HFFc6 (cell line): ENCODE results near the gene CPD. TPM values are rescaled to one million over a fixed set of nuclear protein-coding genes. Genes with fewer than 3 reads are reported as not detected.
"Not testable (repeated sequence)": the region's sequence is repeated elsewhere in the genome, so short reads cannot be mapped to it uniquely, and the experiment has no call there.

Experiments used
- DNase-seq: peaks from one replicate; pipeline ENCODE4 v3.0.0-alpha.2; 2018
- H3K27ac Mint-ChIP-seq: 2 replicates; pipeline ENCODE4 v1.8.0; 2020; ENCODE audit warnings: mild to moderate bottlenecking, mixed read lengths
- H3K27me3 Mint-ChIP-seq: 2 replicates; pipeline ENCODE4 v1.8.0; 2021; ENCODE audit warnings: mild to moderate bottlenecking, moderate library complexity, mixed read lengths; ENCODE audit not compliant: insufficient read depth
- H3K36me3 Mint-ChIP-seq: 2 replicates; pipeline ENCODE4 v1.8.0; 2021; ENCODE audit warnings: low read depth, mixed read lengths
- H3K4me1 Mint-ChIP-seq: 2 replicates; pipeline ENCODE4 v1.8.0; 2020; ENCODE audit warnings: low read depth, mixed read lengths
- H3K4me3 Mint-ChIP-seq: 2 replicates; pipeline ENCODE4 v1.8.0; 2020; ENCODE audit warnings: mild to moderate bottlenecking, moderate library complexity, mixed read lengths
- H3K9me3 Mint-ChIP-seq: 2 replicates; pipeline ENCODE4 v1.8.0; 2020; ENCODE audit warnings: mild to moderate bottlenecking, mixed read lengths
- total RNA-seq, 6 experiments: library from RNA; stranded (reverse); fragmentation: NEBNext Ultra II Directional; extraction: Animal tissue kit (Norgen Biotek cat#: 25700); gene quantifications; 2 replicates in 1 of 6; 3 replicates in 5 of 6; pipeline ENCODE4 v1.2.3, GENCODE V29; 2021
- TF ChIP-seq, protein P1 (sequence below): fragments of 200-600 bp; sonication (generic); IDR thresholded peaks from 2 replicates; pipeline ENCODE4 v1.5.0; 2021; ENCODE audit warnings: antibody characterized with exemption, mild to moderate bottlenecking

The CPD gene
- total RNA-seq, 6 experiments from 2014 or later, result 45.9 to 57.4 (median 49.7) TPM

DNA sequence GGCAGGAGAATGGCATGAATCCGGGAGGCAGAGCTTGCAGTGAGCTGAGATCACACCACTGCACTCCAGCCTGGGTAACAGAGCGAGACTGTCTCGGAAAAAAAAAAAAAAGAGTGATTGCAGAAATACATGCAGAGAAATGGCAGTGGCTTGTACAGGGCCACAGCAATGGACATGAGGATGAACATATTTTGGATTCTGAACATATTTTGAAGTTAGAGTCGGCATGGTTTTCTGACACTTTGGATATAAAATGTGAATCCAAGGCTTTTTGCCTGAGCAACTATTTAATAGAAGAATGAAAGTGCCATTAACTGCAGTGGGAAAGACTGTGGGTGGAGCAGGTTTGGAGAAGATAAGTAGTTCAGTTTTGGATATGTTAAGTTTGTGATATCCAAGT, 35.8 kb downstream of the CPD start:
- H3K4me1 Mint-ChIP-seq, result peaks cover 35% of the 10 kb centered on the region
- peak; percentile 3 for DNase-seq
- TF ChIP-seq, protein P1, sequence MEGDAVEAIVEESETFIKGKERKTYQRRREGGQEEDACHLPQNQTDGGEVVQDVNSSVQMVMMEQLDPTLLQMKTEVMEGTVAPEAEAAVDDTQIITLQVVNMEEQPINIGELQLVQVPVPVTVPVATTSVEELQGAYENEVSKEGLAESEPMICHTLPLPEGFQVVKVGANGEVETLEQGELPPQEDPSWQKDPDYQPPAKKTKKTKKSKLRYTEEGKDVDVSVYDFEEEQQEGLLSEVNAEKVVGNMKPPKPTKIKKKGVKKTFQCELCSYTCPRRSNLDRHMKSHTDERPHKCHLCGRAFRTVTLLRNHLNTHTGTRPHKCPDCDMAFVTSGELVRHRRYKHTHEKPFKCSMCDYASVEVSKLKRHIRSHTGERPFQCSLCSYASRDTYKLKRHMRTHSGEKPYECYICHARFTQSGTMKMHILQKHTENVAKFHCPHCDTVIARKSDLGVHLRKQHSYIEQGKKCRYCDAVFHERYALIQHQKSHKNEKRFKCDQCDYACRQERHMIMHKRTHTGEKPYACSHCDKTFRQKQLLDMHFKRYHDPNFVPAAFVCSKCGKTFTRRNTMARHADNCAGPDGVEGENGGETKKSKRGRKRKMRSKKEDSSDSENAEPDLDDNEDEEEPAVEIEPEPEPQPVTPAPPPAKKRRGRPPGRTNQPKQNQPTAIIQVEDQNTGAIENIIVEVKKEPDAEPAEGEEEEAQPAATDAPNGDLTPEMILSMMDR, result no peak
- peak overlapping the region; percentile 3; the same call in 1 of the 2 replicates for H3K27ac Mint-ChIP-seq
- H3K9me3 Mint-ChIP-seq, result no peaks in the 10 kb centered on the region
- H3K27me3 Mint-ChIP-seq, result peaks cover 1% of the 10 kb centered on the region; the same call in 1 of the 2 replicates
- H3K4me3 Mint-ChIP-seq, result no peak overlapping the region
- H3K36me3 Mint-ChIP-seq, result peaks cover 30% of the 10 kb centered on the region

DNA sequence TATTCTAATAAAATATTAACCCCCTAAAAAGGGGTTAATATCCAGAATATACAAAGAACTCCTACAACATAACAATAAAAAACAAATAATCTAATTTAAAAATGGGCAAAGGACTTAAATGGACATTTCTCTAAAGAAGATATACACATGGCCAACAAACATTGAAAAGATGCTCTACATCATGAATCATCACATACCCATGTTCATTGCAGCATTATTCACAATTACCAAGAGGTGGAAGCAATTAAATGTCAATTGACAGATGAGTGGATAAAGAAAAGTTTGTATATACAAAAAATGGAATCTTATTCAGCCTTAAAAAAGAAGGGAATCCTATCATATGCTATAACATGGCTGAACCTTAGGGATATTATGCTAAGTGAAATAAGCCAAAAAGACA, 36.8 kb downstream of the CPD start:
- DNase-seq, result peak; percentile 41
- H3K9me3 Mint-ChIP-seq, result no peaks in the 10 kb centered on the region

DNA sequence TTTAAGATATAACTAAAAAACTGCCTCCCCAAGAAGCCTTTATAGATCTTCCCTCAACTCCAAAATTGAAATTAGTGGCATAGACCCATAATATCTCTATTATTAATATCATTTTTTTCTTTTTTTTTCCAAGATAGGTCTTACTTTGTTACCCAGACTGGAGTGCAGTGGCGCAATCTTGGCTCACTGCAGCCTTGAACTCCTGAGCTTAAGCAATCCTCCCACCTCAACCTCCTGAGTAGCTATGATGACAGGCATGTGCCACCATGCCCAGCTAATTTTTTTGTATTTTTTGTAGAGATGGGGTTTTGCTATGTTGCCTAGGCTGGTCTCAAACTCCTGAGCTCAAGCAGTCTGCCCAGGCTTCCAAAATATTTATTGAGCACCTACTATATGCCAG, 39.3 kb downstream of the CPD start:
- not testable (repeated sequence) for DNase-seq, H3K9me3 Mint-ChIP-seq, H3K4me3 Mint-ChIP-seq, H3K27me3 Mint-ChIP-seq, H3K27ac Mint-ChIP-seq
- H3K36me3 Mint-ChIP-seq, result peaks cover 15% of the 10 kb centered on the region
- peaks cover 29% of the 10 kb centered on the region for H3K4me1 Mint-ChIP-seq

More for the DNA sequence above, 36.8 kb downstream of the CPD start:
- Mint-ChIP-seq H3K4me1 (peaks cover 35% of the 10 kb centered on the region), H3K4me3 (no peak overlapping the region), H3K36me3 (peaks cover 27% of the 10 kb centered on the region), H3K27ac (no peak overlapping the region; the same call in 1 of the 2 replicates), H3K27me3 (peaks cover 1% of the 10 kb centered on the region; the same call in 1 of the 2 replicates)
- TF ChIP-seq, protein P1, result no peak

DNA sequence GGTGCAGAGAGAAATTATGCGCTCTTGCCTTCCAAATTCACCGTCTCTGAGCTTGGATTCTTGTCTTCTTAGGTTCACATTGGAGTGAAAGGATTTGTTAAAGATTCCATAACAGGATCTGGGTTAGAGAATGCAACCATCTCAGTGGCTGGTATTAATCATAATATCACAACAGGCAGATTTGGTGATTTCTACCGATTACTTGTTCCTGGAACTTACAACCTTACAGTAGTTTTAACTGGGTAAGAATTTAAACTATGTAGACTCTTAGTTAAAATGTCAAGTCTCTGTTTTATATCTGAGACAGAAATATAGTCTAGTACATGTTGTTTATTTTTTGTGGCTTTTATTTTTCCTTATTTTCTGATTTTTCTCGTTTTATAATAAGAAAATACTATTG, 42.9 kb downstream of the CPD start:
- TF ChIP-seq, protein P1, result no peak
- H3K4me1 Mint-ChIP-seq, result peaks cover 5% of the 10 kb centered on the region; the same call in 1 of the 2 replicates
- no peak for DNase-seq
- no peak overlapping the region for H3K27ac Mint-ChIP-seq
- H3K4me3 Mint-ChIP-seq, result no peak overlapping the region
- H3K9me3 Mint-ChIP-seq, result no peaks in the 10 kb centered on the region
- H3K36me3 Mint-ChIP-seq, result peaks cover 22% of the 10 kb centered on the region
- no peaks in the 10 kb centered on the region; the same call in 1 of the 2 replicates for H3K27me3 Mint-ChIP-seq

DNA sequence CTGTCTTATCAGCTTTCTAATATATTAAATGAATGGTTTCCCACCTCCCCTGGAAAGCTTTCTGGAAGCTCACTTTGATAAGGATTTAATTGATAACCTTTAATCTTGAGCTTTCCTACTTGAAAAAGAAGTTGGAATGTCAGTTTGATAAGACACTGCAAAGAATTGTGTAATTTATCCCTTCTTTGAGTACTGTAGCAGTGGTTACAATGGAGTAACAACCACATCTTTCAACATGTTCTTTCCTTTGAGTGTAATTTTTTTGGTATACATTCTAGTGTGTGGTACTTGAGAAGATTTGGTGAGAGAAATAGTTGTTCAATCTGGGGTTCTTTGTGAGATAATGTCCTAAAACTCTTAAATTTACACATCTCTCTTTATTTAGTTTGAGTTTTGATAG, 43.4 kb downstream of the CPD start:
- TF ChIP-seq, protein P1, result no peak
- peaks cover 5% of the 10 kb centered on the region; the same call in 1 of the 2 replicates for H3K4me1 Mint-ChIP-seq
- no peak overlapping the region for H3K4me3 Mint-ChIP-seq
- DNase-seq, result no peak
- H3K27me3 Mint-ChIP-seq, result no peaks in the 10 kb centered on the region; the same call in 1 of the 2 replicates
- H3K27ac Mint-ChIP-seq, result no peak overlapping the region
- H3K36me3 Mint-ChIP-seq, result peaks cover 22% of the 10 kb centered on the region
- H3K9me3 Mint-ChIP-seq, result no peaks in the 10 kb centered on the region

DNA sequence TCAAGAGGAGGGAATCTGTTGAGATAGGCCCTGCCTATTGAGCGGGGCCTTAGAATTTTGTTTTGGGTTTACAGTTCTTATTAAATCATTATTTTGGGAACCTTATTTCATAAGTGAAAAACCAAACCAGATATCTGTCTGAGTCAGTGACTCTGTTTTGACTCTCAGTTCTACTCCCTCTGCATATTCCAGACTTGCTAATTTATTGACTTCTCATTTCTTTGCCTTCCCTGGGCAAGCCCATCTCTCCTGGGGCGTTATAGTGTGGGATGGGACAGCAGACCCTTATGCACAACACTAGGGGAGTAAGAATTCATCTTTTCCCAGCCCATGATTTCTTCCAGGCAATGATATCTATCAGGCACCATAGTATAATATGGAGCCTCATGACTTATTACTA, 45.7 kb downstream of the CPD start:
- H3K9me3 Mint-ChIP-seq, result no peaks in the 10 kb centered on the region
- peaks cover 22% of the 10 kb centered on the region for H3K36me3 Mint-ChIP-seq
- no peaks in the 10 kb centered on the region; the same call in 1 of the 2 replicates for H3K27me3 Mint-ChIP-seq
- DNase-seq, result no peak
- TF ChIP-seq, protein P1, result no peak
- H3K4me3 Mint-ChIP-seq, result no peak overlapping the region
- H3K4me1 Mint-ChIP-seq, result peaks cover 18% of the 10 kb centered on the region
- H3K27ac Mint-ChIP-seq, result no peak overlapping the region
